Ovary (tissue), 9 donors: Measurements from ENCODE around the gene PCDHGB6. TPM values are rescaled to one million over a fixed set of nuclear protein-coding genes. Genes with fewer than 3 reads are reported as not detected.

ENCODE experiments used
- DNase-seq, 5 donors: peaks; one replicate each; pipeline ENCODE4 v3.0.0-alpha.2; 2019 to 2020
- H3K27ac ChIP-seq, 2 donors: fragments of 200-600 bp; one replicate each; pipeline versions ENCODE4 v1.5.1 to v1.8.0; 2019 to 2022
- H3K27me3 ChIP-seq: fragments of 200-600 bp; one replicate; pipeline ENCODE4 v1.8.0; 2022
- H3K36me3 ChIP-seq: fragments of 200-600 bp; sonication (generic); one replicate; pipeline ENCODE4 v1.5.1; 2019
- H3K4me1 ChIP-seq: one replicate; pipeline ENCODE4 v1.8.1; 2013; ENCODE audit warnings: mild to moderate bottlenecking, moderate library complexity; ENCODE audit not compliant: insufficient read depth
- H3K4me3 ChIP-seq: fragments of 200-600 bp; sonication (generic); one replicate; pipeline ENCODE4 v1.5.1; 2017
- H3K9me3 ChIP-seq, 2 donors: fragments of 200-600 bp in 1 of 2; sonication (generic) in 1 of 2; one replicate each; pipeline versions ENCODE4 v1.5.1 to v1.8.1; 2013 to 2019; ENCODE audit warnings: mild to moderate bottlenecking in 1 of 2, moderate library complexity in 1 of 2
- CTCF ChIP-seq, 3 donors: fragments of 450-650 bp in 2 of 3; fragments of 200-600 bp in 1 of 3; IDR thresholded peaks; one replicate each; pipeline versions ENCODE4 v1.5.1 to v1.8.0; 2016 to 2022; ENCODE audit warnings: antibody characterized with exemption in 3 of 3, mild to moderate bottlenecking in 1 of 3
- EP300 ChIP-seq: sonication (generic); formaldehyde crosslinking; IDR thresholded peaks from one replicate; pipeline ENCODE4 v1.6.1; 2017; ENCODE audit warnings: antibody characterized with exemption
- POLR2A ChIP-seq: fragments of 450-650 bp; IDR thresholded peaks from one replicate; pipeline ENCODE4 v1.6.1; 2017; ENCODE audit warnings: antibody characterized with exemption, mild to moderate bottlenecking, moderate library complexity
- WGBS, 3 donors: extraction: QIAGEN DNeasy Blood & Tissue Kit in 1 of 3; methylation state at CpG; one replicate each; pipeline versions ENCODE4 v1.1.5 to v1.1.7; 2013 to 2017; 5-methylcytosine and 5-hydroxymethylcytosine counted together
- intact Hi-C, 4 donors: fragments of 100-400 bp; cut with DNase I; formaldehyde crosslinking; loops; one replicate each; pipeline versions ENCODE4 v1.11.0 to v1.15.1; 2022 to 2023
- polyA plus RNA-seq, 2 donors: library from polyadenylated mRNA; stranded (reverse); fragments of 200-250 nt in 1 of 2; fragments of 350-450 nt in 1 of 2; fragmentation: Illumina TruSeq in 1 of 2; extraction: RNeasy Lipid Tissue Mini Kit (QIAGEN cat#74804) in 1 of 2; gene quantifications; one replicate each; pipeline ENCODE4 v1.2.3, GENCODE V29; 2013 to 2014
- total RNA-seq, 7 donors: library from RNA; depleted of rRNA in 2 of 7; stranded (reverse); fragments of >200 nt in 2 of 7; fragmentation: NEBNext Ultra II Directional in 3 of 7; extraction: Animal tissue kit (Norgen Biotek cat#: 25700) in 3 of 7; gene quantifications; one replicate each; pipeline versions ENCODE4 v1.1.0 to v1.2.4, GENCODE V29; 2016 to 2023
- donor health status: DM: no; HTN: no; CAD: no; lungs with moderate emphysema.
- donor health status: DM: no; HTN: no; CAD: no.
- donor health status: Bipolar disorder and iron deficiency.
- donor health status: DM: yes; HTN: yes; CAD: no.
- donor health status: DM: no; HTN: no; CAD: no.
- donor health status: DM: yes; HTN: yes; CAD: no.

Gene PCDHGB6
- total and polyA plus RNA-seq, 9 donors: 7.0 to 18.1 (median 13.6) TPM

- intact Hi-C loops: no loop called here
Measured at GRCh38 chr5:141437221-141437620, 29.4 kb downstream of the PCDHGB6 start.

GRCh38 chr5:141439411-141440141 lies 31.8 kb downstream of the PCDHGB6 start:
- WGBS, 3 donors: 64 to 71% (median 69%) methylated on average over 10 of the region's 10 CpGs

More at GRCh38 chr5:141437221-141437620, 29.4 kb downstream of the PCDHGB6 start:
- H3K27ac ChIP-seq: no peak overlapping the region
- H3K27me3 ChIP-seq: no peaks in the 10 kb centered on the region
- no peak for TF ChIP-seq EP300
- H3K4me1 ChIP-seq: no peaks in the 10 kb centered on the region
- H3K36me3 ChIP-seq: no peaks in the 10 kb centered on the region
- no peak for DNase-seq
- H3K4me3 ChIP-seq: no peak overlapping the region
- peaks cover 0 to 31% of the 10 kb centered on the region in 2 donors for H3K9me3 ChIP-seq
- WGBS, 3 donors: 89 to 97% (median 93%) methylated on average over 2 of the region's 2 CpGs

GRCh38 chr5:141440341-141440740 lies 32.5 kb downstream of the PCDHGB6 start:
- H3K9me3 ChIP-seq: peaks cover 0 to 19% of the 10 kb centered on the region in 2 donors
- H3K4me1 ChIP-seq: no peaks in the 10 kb centered on the region
- H3K4me3 ChIP-seq: no peak overlapping the region
- H3K27ac ChIP-seq: no peak overlapping the region
- 95 to 96% (median 95%) methylated on average over 9 of the region's 9 CpGs for WGBS, 3 donors
- intact Hi-C loops: no loop called here
- H3K36me3 ChIP-seq: no peaks in the 10 kb centered on the region
- no peak for DNase-seq
- no peaks in the 10 kb centered on the region for H3K27me3 ChIP-seq
- TF ChIP-seq EP300: no peak
- no peak for TF ChIP-seq CTCF (IDR thresholded peaks at IDR 0.05)
- TF ChIP-seq POLR2A: no peak

More at GRCh38 chr5:141439411-141440141, 31.8 kb downstream of the PCDHGB6 start:
- H3K9me3 ChIP-seq: peaks cover 0 to 19% of the 10 kb centered on the region in 2 donors
- no peak for TF ChIP-seq EP300
- no peak for TF ChIP-seq CTCF (IDR thresholded peaks at IDR 0.05)
- H3K4me1 ChIP-seq: no peaks in the 10 kb centered on the region
- DNase-seq: no peak
- H3K27ac ChIP-seq: no peak overlapping the region
- H3K27me3 ChIP-seq: no peaks in the 10 kb centered on the region
- intact Hi-C loops: no loop called here
- no peaks in the 10 kb centered on the region for H3K36me3 ChIP-seq
- H3K4me3 ChIP-seq: no peak overlapping the region

- DNase-seq: no peak
- H3K27me3 ChIP-seq: no peaks in the 10 kb centered on the region
- 45 to 58% (median 46%) methylated on average over 41 to 50 of the region's 50 CpGs for WGBS, 3 donors
- H3K27ac ChIP-seq: no peak overlapping the region
- TF ChIP-seq POLR2A (no peak), EP300 (no peak), CTCF (IDR thresholded peaks at IDR 0.05) (no peak)
- no peak overlapping the region for H3K4me3 ChIP-seq
- no peaks in the 10 kb centered on the region for H3K36me3 ChIP-seq
- peaks cover 0 to 19% of the 10 kb centered on the region in 2 donors for H3K9me3 ChIP-seq
- intact Hi-C loops: no loop called here
- no peaks in the 10 kb centered on the region for H3K4me1 ChIP-seq
Measured at GRCh38 chr5:141441571-141442170, 33.9 kb downstream of the PCDHGB6 start.

Other genes with a start within 250 kb of the PCDHGB6 start
Only the 30 nearest of the 37 such genes appear.
- 1 to 10 TPM; 2.7 to 5.2 (median 3.1) TPM for gene PCDHB10, start 215.7 kb upstream of the PCDHGB6 start, total RNA-seq
- gene PCDHB10, start 215.7 kb upstream of the PCDHGB6 start, polyA plus RNA-seq: 1 to 10 TPM; 2.9 to 3.4 TPM
- 1 to 10 TPM; 2.5 to 9.2 (median 6.0) TPM for gene PCDHB11, start 208.4 kb upstream of the PCDHGB6 start, total RNA-seq
- 1 to 10 TPM; 1.8 to 3.2 TPM for gene PCDHB11, start 208.4 kb upstream of the PCDHGB6 start, polyA plus RNA-seq
- 1 to 10 TPM; 2.8 to 8.8 (median 6.9) TPM for gene PCDHB12, start 199.3 kb upstream of the PCDHGB6 start, total RNA-seq
- gene PCDHB12, start 199.3 kb upstream of the PCDHGB6 start, polyA plus RNA-seq: 1 to 10 TPM; 2.8 to 2.9 TPM
- 1 to 10 TPM; 3.9 to 5.9 (median 4.5) TPM for gene PCDHB13, start 194.1 kb upstream of the PCDHGB6 start, total RNA-seq
- 1 to 10 TPM; 1.3 to 3.1 TPM for gene PCDHB13, start 194.1 kb upstream of the PCDHGB6 start, polyA plus RNA-seq
- 1 to 10 TPM; 3.8 to 7.2 (median 5.4) TPM for gene PCDHB14, start 184.7 kb upstream of the PCDHGB6 start, total RNA-seq
- gene PCDHB14, start 184.7 kb upstream of the PCDHGB6 start, polyA plus RNA-seq: 1 to 10 TPM; 3.8 to 4.5 TPM
- gene PCDHB15, start 162.6 kb upstream of the PCDHGB6 start, total RNA-seq: 10 to 100 TPM in 4 of 7 donors, 1 to 10 TPM in 3; 3.4 to 17.0 (median 10.3) TPM
- gene PCDHB15, start 162.6 kb upstream of the PCDHGB6 start, polyA plus RNA-seq: 1 to 10 TPM; 6.7 to 8.2 TPM
- gene SLC25A2, start 104.0 kb upstream of the PCDHGB6 start, total RNA-seq: 1 to 10 TPM in 1 of 7 donors, under 1 TPM in 3, not detected in 3; 0.40 to 1.4 (median 0.54) TPM
- under 1 TPM in 1 of 2 donors, not detected in 1; 0.10 TPM for gene SLC25A2, start 104.0 kb upstream of the PCDHGB6 start, polyA plus RNA-seq
- gene TAF7, start 87.2 kb upstream of the PCDHGB6 start, total RNA-seq: 100 to 1,000 TPM in 4 of 7 donors, 10 to 100 TPM in 3; 65.1 to 141 (median 102) TPM
- gene TAF7, start 87.2 kb upstream of the PCDHGB6 start, polyA plus RNA-seq: 100 to 1,000 TPM in 1 of 2 donors, 10 to 100 TPM in 1; 96.4 to 136 TPM
- gene PCDHGA1, start 77.5 kb upstream of the PCDHGB6 start, total RNA-seq: 1 to 10 TPM in 3 of 7 donors, under 1 TPM in 4; 0.72 to 2.8 (median 1.00) TPM
- under 1 TPM; 0.29 to 0.90 TPM for gene PCDHGA1, start 77.5 kb upstream of the PCDHGB6 start, polyA plus RNA-seq
- 10 to 100 TPM in 5 of 7 donors, 1 to 10 TPM in 2; 7.3 to 13.5 (median 12.0) TPM for gene PCDHGA2, start 69.3 kb upstream of the PCDHGB6 start, total RNA-seq
- 1 to 10 TPM; 3.0 to 5.4 TPM for gene PCDHGA2, start 69.3 kb upstream of the PCDHGB6 start, polyA plus RNA-seq
- 1 to 10 TPM; 5.3 to 8.6 (median 5.9) TPM for gene PCDHGA3, start 64.2 kb upstream of the PCDHGB6 start, total RNA-seq
- gene PCDHGA3, start 64.2 kb upstream of the PCDHGB6 start, polyA plus RNA-seq: 1 to 10 TPM; 1.9 to 2.9 TPM
- 1 to 10 TPM; 3.7 to 9.3 (median 5.5) TPM for gene PCDHGB1, start 57.9 kb upstream of the PCDHGB6 start, total RNA-seq
- 1 to 10 TPM; 1.1 to 1.4 TPM for gene PCDHGB1, start 57.9 kb upstream of the PCDHGB6 start, polyA plus RNA-seq
- gene PCDHGA4, start 53.0 kb upstream of the PCDHGB6 start, total RNA-seq: 1 to 10 TPM; 4.4 to 8.2 (median 6.6) TPM
- 1 to 10 TPM; 1.2 to 3.8 TPM for gene PCDHGA4, start 53.0 kb upstream of the PCDHGB6 start, polyA plus RNA-seq
- gene PCDHGB2, start 48.0 kb upstream of the PCDHGB6 start, total RNA-seq: 10 to 100 TPM in 2 of 7 donors, 1 to 10 TPM in 5; 4.5 to 11.9 (median 9.3) TPM
- gene PCDHGB2, start 48.0 kb upstream of the PCDHGB6 start, polyA plus RNA-seq: 1 to 10 TPM; 1.9 to 4.3 TPM
- gene PCDHGA5, start 43.9 kb upstream of the PCDHGB6 start, total RNA-seq: 1 to 10 TPM; 4.5 to 9.5 (median 6.4) TPM
- gene PCDHGA5, start 43.9 kb upstream of the PCDHGB6 start, polyA plus RNA-seq: 1 to 10 TPM; 1.7 to 3.2 TPM
- 1 to 10 TPM; 4.1 to 8.6 (median 5.6) TPM for gene PCDHGB3, start 37.8 kb upstream of the PCDHGB6 start, total RNA-seq
- gene PCDHGB3, start 37.8 kb upstream of the PCDHGB6 start, polyA plus RNA-seq: 1 to 10 TPM; 1.1 to 2.1 TPM
- gene PCDHGA6, start 34.1 kb upstream of the PCDHGB6 start, total RNA-seq: 10 to 100 TPM in 3 of 7 donors, 1 to 10 TPM in 4; 6.7 to 14.5 (median 8.7) TPM
- 1 to 10 TPM; 3.6 to 4.2 TPM for gene PCDHGA6, start 34.1 kb upstream of the PCDHGB6 start, polyA plus RNA-seq
- gene PCDHGA7, start 25.3 kb upstream of the PCDHGB6 start, total RNA-seq: 1 to 10 TPM; 4.2 to 8.6 (median 5.8) TPM
- gene PCDHGA7, start 25.3 kb upstream of the PCDHGB6 start, polyA plus RNA-seq: 1 to 10 TPM; 1.3 to 2.3 TPM
- gene PCDHGB4, start 20.3 kb upstream of the PCDHGB6 start, total RNA-seq: 10 to 100 TPM in 1 of 7 donors, 1 to 10 TPM in 6; 6.0 to 12.0 (median 8.8) TPM
- gene PCDHGB4, start 20.3 kb upstream of the PCDHGB6 start, polyA plus RNA-seq: 1 to 10 TPM; 2.1 to 3.1 TPM
- gene PCDHGA8, start 15.4 kb upstream of the PCDHGB6 start, total RNA-seq: 1 to 10 TPM; 2.9 to 7.6 (median 3.8) TPM
- gene PCDHGA8, start 15.4 kb upstream of the PCDHGB6 start, polyA plus RNA-seq: under 1 TPM; 0.37 to 0.41 TPM
- 10 to 100 TPM; 13.2 to 19.7 (median 18.2) TPM for gene PCDHGB5, start 10.1 kb upstream of the PCDHGB6 start, total RNA-seq
- 1 to 10 TPM; 4.5 to 8.2 TPM for gene PCDHGB5, start 10.1 kb upstream of the PCDHGB6 start, polyA plus RNA-seq
- 10 to 100 TPM in 4 of 7 donors, 1 to 10 TPM in 3; 5.4 to 11.7 (median 10.6) TPM for gene PCDHGA9, start 5.2 kb upstream of the PCDHGB6 start, total RNA-seq
- gene PCDHGA9, start 5.2 kb upstream of the PCDHGB6 start, polyA plus RNA-seq: 1 to 10 TPM; 2.3 to 5.2 TPM
- gene PCDHGA10, start 5.0 kb downstream of the PCDHGB6 start, total RNA-seq: 1 to 10 TPM; 5.0 to 9.7 (median 8.1) TPM
- 1 to 10 TPM; 1.3 to 3.9 TPM for gene PCDHGA10, start 5.0 kb downstream of the PCDHGB6 start, polyA plus RNA-seq
- 10 to 100 TPM; 11.3 to 22.9 (median 20.0) TPM for gene PCDHGB7, start 9.7 kb downstream of the PCDHGB6 start, total RNA-seq
- 10 to 100 TPM in 1 of 2 donors, 1 to 10 TPM in 1; 8.0 to 19.9 TPM for gene PCDHGB7, start 9.7 kb downstream of the PCDHGB6 start, polyA plus RNA-seq
- 1 to 10 TPM; 3.2 to 7.7 (median 5.7) TPM for gene PCDHGA11, start 13.0 kb downstream of the PCDHGB6 start, total RNA-seq
- gene PCDHGA11, start 13.0 kb downstream of the PCDHGB6 start, polyA plus RNA-seq: 1 to 10 TPM; 1.4 to 2.6 TPM
- 10 to 100 TPM in 1 of 7 donors, 1 to 10 TPM in 6; 6.0 to 10.4 (median 8.2) TPM for gene PCDHGA12, start 22.5 kb downstream of the PCDHGB6 start, total RNA-seq
- 1 to 10 TPM; 2.0 to 4.5 TPM for gene PCDHGA12, start 22.5 kb downstream of the PCDHGB6 start, polyA plus RNA-seq
- 10 to 100 TPM; 19.6 to 85.3 (median 67.7) TPM for gene PCDHGC3, start 67.9 kb downstream of the PCDHGB6 start, total RNA-seq
- gene PCDHGC3, start 67.9 kb downstream of the PCDHGB6 start, polyA plus RNA-seq: 10 to 100 TPM; 63.1 to 92.9 TPM
- gene PCDHGC4, start 77.0 kb downstream of the PCDHGB6 start, total RNA-seq: 1 to 10 TPM; 1.0 to 4.5 (median 2.4) TPM
- under 1 TPM; 0.22 to 0.32 TPM for gene PCDHGC4, start 77.0 kb downstream of the PCDHGB6 start, polyA plus RNA-seq
- gene PCDHGC5, start 81.1 kb downstream of the PCDHGB6 start, total RNA-seq: 1 to 10 TPM; 1.4 to 3.5 (median 2.0) TPM
- gene PCDHGC5, start 81.1 kb downstream of the PCDHGB6 start, polyA plus RNA-seq: under 1 TPM; 0.19 to 0.48 TPM
- gene DIAPH1, start 211.0 kb downstream of the PCDHGB6 start, total RNA-seq: 10 to 100 TPM; 28.0 to 51.0 (median 44.0) TPM
- gene DIAPH1, start 211.0 kb downstream of the PCDHGB6 start, polyA plus RNA-seq: 10 to 100 TPM; 21.2 to 45.6 TPM